GM23338 (cell line): ENCODE data around the gene FFAR2. TPM values are rescaled to one million over a fixed set of nuclear protein-coding genes. Genes with fewer than 3 reads are reported as not detected.

Source experiments
- ATAC-seq: fragments of 200-7000 bp; cut with Tn5 transposase; 3 replicates; pipeline ENCODE4 v1.9.1; 2020
- DNase-seq: peaks from one replicate; pipeline ENCODE4 v3.0.0-alpha.2; 2015; ENCODE audit warnings: low spot score
- H2AFZ ChIP-seq: fragments of 200-600 bp; sonication (generic); 2 replicates; pipeline ENCODE4 v1.8.0; 2016; ENCODE audit warnings: antibody characterized with exemption, mild to moderate bottlenecking, moderate library complexity
- H3F3A ChIP-seq: fragments of 200-600 bp; sonication (generic); replicated peaks from 2 replicates; pipeline ENCODE4 v1.8.0; 2017; ENCODE audit warnings: antibody characterized with exemption, mixed run types, low read depth
- H3K27ac ChIP-seq: fragments of 200-600 bp; sonication (generic); 2 replicates; pipeline ENCODE4 v1.6.1; 2016; ENCODE audit warnings: low read depth
- H3K27me3 ChIP-seq: fragments of 200-600 bp; sonication (generic); 2 replicates; pipeline ENCODE4 v1.8.0; 2016; ENCODE audit warnings: mild to moderate bottlenecking, mixed run types, moderate library complexity; ENCODE audit not compliant: insufficient read depth
- H3K36me3 ChIP-seq: fragments of 200-600 bp; sonication (generic); 2 replicates; pipeline ENCODE4 v1.8.0; 2016; ENCODE audit warnings: mild to moderate bottlenecking; ENCODE audit not compliant: insufficient read depth
- H3K4me1 ChIP-seq: fragments of 200-600 bp; sonication (generic); 2 replicates; pipeline ENCODE4 v1.8.0; 2016; ENCODE audit warnings: mild to moderate bottlenecking, moderate library complexity; ENCODE audit not compliant: insufficient read depth
- H3K4me2 ChIP-seq: fragments of 200-600 bp; sonication (generic); 2 replicates; pipeline ENCODE4 v1.7.1; 2017; ENCODE audit warnings: mixed run types
- H3K4me3 ChIP-seq: fragments of 200-600 bp; sonication (generic); 2 replicates; pipeline ENCODE4 v1.6.1; 2016; ENCODE audit warnings: mixed run types
- H3K79me2 ChIP-seq: fragments of 200-600 bp; sonication (generic); replicated peaks from 2 replicates; pipeline ENCODE4 v1.8.0; 2017; ENCODE audit warnings: mild to moderate bottlenecking; ENCODE audit not compliant: insufficient read depth
- H3K9me2 ChIP-seq: fragments of 200-600 bp; sonication (generic); 2 replicates; pipeline ENCODE4 v1.8.0; 2017; ENCODE audit not compliant: insufficient read depth
- H4K20me1 ChIP-seq: fragments of 200-600 bp; sonication (generic); replicated peaks from 2 replicates; pipeline ENCODE4 v1.8.0; 2017; ENCODE audit warnings: mild to moderate bottlenecking; ENCODE audit not compliant: insufficient read depth
- H3K27ac Mint-ChIP-seq: 2 replicates; pipeline ENCODE4 v1.8.0; 2020; ENCODE audit warnings: inconsistent platforms, mild to moderate bottlenecking, moderate library complexity, mixed read lengths
- H3K27me3 Mint-ChIP-seq: 3 replicates; pipeline ENCODE4 v1.8.0; 2022; ENCODE audit warnings: low read depth, mild to moderate bottlenecking, moderate library complexity, mixed read lengths, inconsistent platforms; ENCODE audit not compliant: insufficient read depth, poor library complexity
- H3K36me3 Mint-ChIP-seq: 3 replicates; pipeline ENCODE4 v1.8.0; 2021; ENCODE audit warnings: low read depth, mild to moderate bottlenecking, inconsistent platforms, moderate library complexity, mixed read lengths
- H3K4me1 Mint-ChIP-seq: 3 replicates; pipeline ENCODE4 v1.8.0; 2020; ENCODE audit warnings: mild to moderate bottlenecking, inconsistent platforms, mixed read lengths
- H3K4me3 Mint-ChIP-seq: 3 replicates; pipeline ENCODE4 v1.8.0; 2021; ENCODE audit warnings: moderate library complexity, mild to moderate bottlenecking, inconsistent platforms, mixed read lengths
- H3K9me3 Mint-ChIP-seq: 3 replicates; pipeline ENCODE4 v1.8.0; 2020; ENCODE audit warnings: moderate library complexity, mild to moderate bottlenecking, inconsistent platforms, mixed read lengths
- CTCF ChIP-seq, 2 experiments: fragments of 200-600 bp in 1 of 2; sonication (generic) in 1 of 2; conservative IDR thresholded peaks; 2 replicates each; pipeline versions ENCODE4 v1.5.1 to v1.6.1; 2016 to 2017; ENCODE audit warnings: antibody characterized with exemption in 2 of 2, low read depth in 2 of 2, mild to moderate bottlenecking in 2 of 2, moderate library complexity in 1 of 2
- EZH2 ChIP-seq: fragments of 200-600 bp; sonication (generic); IDR thresholded peaks from one replicate; pipeline ENCODE4 v1.8.0; 2017; ENCODE audit warnings: antibody characterized with exemption, mild to moderate bottlenecking, low read depth; ENCODE audit not compliant: unreplicated experiment
- EZH2phosphoT487 ChIP-seq: fragments of 200-600 bp; sonication (generic); IDR thresholded peaks from one replicate; pipeline ENCODE4 v1.8.1; 2018; ENCODE audit warnings: antibody characterized with exemption; ENCODE audit not compliant: unreplicated experiment
- NANOG ChIP-seq: IDR thresholded peaks from 2 replicates; pipeline ENCODE4 v1.6.1; 2016; ENCODE audit warnings: antibody characterized with exemption, borderline replicate concordance
- POLR2AphosphoS5 ChIP-seq: IDR thresholded peaks from 2 replicates; pipeline ENCODE4 v1.6.1; 2016; ENCODE audit warnings: antibody characterized with exemption, low read depth
- REST ChIP-seq: IDR thresholded peaks from one replicate; pipeline ENCODE4 v1.6.1; 2018; ENCODE audit warnings: antibody characterized with exemption; ENCODE audit not compliant: unreplicated experiment
- STAT1 ChIP-seq: IDR thresholded peaks from one replicate; pipeline ENCODE4 v1.6.1; 2016; ENCODE audit warnings: antibody characterized with exemption; ENCODE audit not compliant: unreplicated experiment
- ZNF114 ChIP-seq: fragments of 250-450 bp; sonication (Bioruptor Pico); IDR thresholded peaks from 2 replicates; pipeline ENCODE4 v1.5.0; 2020; ENCODE audit warnings: mild to moderate bottlenecking, moderate library complexity
- ZNF331 ChIP-seq: fragments of 250-450 bp; sonication (Bioruptor Pico); IDR thresholded peaks from 2 replicates; pipeline ENCODE4 v1.5.0; 2020; ENCODE audit warnings: low read depth, mild to moderate bottlenecking, moderate library complexity
- ZNF462 ChIP-seq: fragments of 250-450 bp; sonication (Bioruptor Pico); IDR thresholded peaks from 2 replicates; pipeline ENCODE4 v1.5.0; 2020; ENCODE audit warnings: mild to moderate bottlenecking, moderate library complexity
- polyA plus RNA-seq: library from polyadenylated mRNA; unstranded; fragments of >200 nt; fragmentation: Nextera tagmentation; extraction: Ambion mirVana; gene quantifications from 2 replicates; pipeline ENCODE4 v1.2.1, GENCODE V29; 2016
- total RNA-seq: library from RNA; depleted of rRNA; stranded (reverse); fragments of >200 nt; shearing (Covaris generic); gene quantifications from 2 replicates; pipeline ENCODE4 v1.2.3, GENCODE V29; 2014

The FFAR2 gene
- total and polyA plus RNA-seq, 2 experiments from 2014 or later = not detected

GRCh38 chr19:35419805-35420204 is 28.3 kb upstream of the FFAR2 start (continued):
- TF ChIP-seq REST = no peak

GRCh38 chr19:35421362-35421761 is 26.7 kb upstream of the FFAR2 start:
- H3K36me3 ChIP-seq = no peaks in the 10 kb centered on the region
- DNase-seq (no peak), ATAC-seq (no peak)
- H3K9me2 ChIP-seq = no peaks in the 10 kb centered on the region
- Mint-ChIP-seq H3K27me3 (peaks cover 6% of the 10 kb centered on the region), H3K4me3 (no peak overlapping the region), H3K27ac (no peak overlapping the region), H3K36me3 (no peaks in the 10 kb centered on the region), H3K9me3 (no peaks in the 10 kb centered on the region; the same call in 2 of the 3 replicates), H3K4me1 (no peaks in the 10 kb centered on the region; the same call in 2 of the 3 replicates)
- H3F3A ChIP-seq = no peaks in the 10 kb centered on the region
- no peaks in the 10 kb centered on the region for H3K79me2 ChIP-seq
- H3K27me3 ChIP-seq = no peaks in the 10 kb centered on the region
- H4K20me1 ChIP-seq = no peaks in the 10 kb centered on the region
- H3K4me2 ChIP-seq = no peak overlapping the region
- H2AFZ ChIP-seq = no peak overlapping the region
- no peak overlapping the region for H3K27ac ChIP-seq
- H3K4me1 ChIP-seq = no peaks in the 10 kb centered on the region
- H3K4me3 ChIP-seq = no peak overlapping the region
- TF ChIP-seq CTCF (conservative IDR thresholded peaks at IDR 0.05; ENCODE audit: low read depth in 2 of 2) (no peak), NANOG (no peak), EZH2 (no peak), ZNF114 (CRISPR knock-in tag) (no peak), ZNF331 (CRISPR knock-in tag) (no peak), ZNF462 (CRISPR knock-in tag) (no peak), POLR2AphosphoS5 (no peak), STAT1 (no peak), EZH2phosphoT487 (no peak), REST (no peak)
